SU-DHL-6 (cell line): ENCODE data around the gene NIFK.

Experiments
- H2AFZ ChIP-seq: fragments of 200-600 bp; sonication (generic); 2 replicates; pipeline ENCODE4 v1.6.1; 2014; ENCODE audit warnings: low read depth, mild to moderate bottlenecking, moderate library complexity, mixed read lengths, antibody characterized with exemption, low read length; ENCODE audit not compliant: severe bottlenecking
- H3F3A ChIP-seq: fragments of 200-600 bp; shearing (Covaris generic); 2 replicates; pipeline ENCODE4 v1.6.0; 2016; ENCODE audit warnings: antibody characterized with exemption, mild to moderate bottlenecking; ENCODE audit not compliant: insufficient read depth
- H3K27ac ChIP-seq: fragments of 200-600 bp; sonication (generic); 2 replicates; pipeline ENCODE4 v1.5.1; 2016; ENCODE audit warnings: low read depth, mild to moderate bottlenecking, low read length, moderate library complexity, mixed read lengths
- H3K27me3 ChIP-seq: fragments of 200-600 bp; sonication (generic), shearing (Covaris generic); 2 replicates; pipeline ENCODE4 v1.6.0; 2014; ENCODE audit warnings: mild to moderate bottlenecking, low read length
- H3K36me3 ChIP-seq: fragments of 200-600 bp; sonication (generic); 2 replicates; pipeline ENCODE4 v1.6.1; 2014; ENCODE audit warnings: mild to moderate bottlenecking, low read length, mixed read lengths
- H3K4me2 ChIP-seq: fragments of 300-600, 200-600 bp; shearing (Covaris generic), sonication (generic); 2 replicates; pipeline ENCODE4 v1.6.0; 2014; ENCODE audit warnings: low read length, low read depth, mild to moderate bottlenecking; ENCODE audit not compliant: poor library complexity, severe bottlenecking
- H3K4me3 ChIP-seq: fragments of 200-600 bp; sonication (generic); 2 replicates; pipeline ENCODE4 v1.5.1; 2014; ENCODE audit warnings: antibody characterized with exemption, low read length, mild to moderate bottlenecking, mixed read lengths; ENCODE audit not compliant: insufficient read depth, poor library complexity, severe bottlenecking
- H3K79me2 ChIP-seq: fragments of 200-600 bp; sonication (generic); 2 replicates; pipeline ENCODE4 v1.6.1; 2014; ENCODE audit warnings: mild to moderate bottlenecking, low read length, moderate library complexity; ENCODE audit not compliant: insufficient read depth
- H3K9ac ChIP-seq: fragments of 200-600 bp; sonication (generic); 2 replicates; pipeline ENCODE4 v1.7.0; 2014; ENCODE audit warnings: mild to moderate bottlenecking, low read length
- H3K9me2 ChIP-seq: fragments of 200-600 bp; sonication (generic); replicated peaks from 2 replicates; pipeline ENCODE4 v1.6.1; 2014; ENCODE audit warnings: low read length; ENCODE audit not compliant: insufficient read depth
- H3K9me3 ChIP-seq: fragments of 200-600 bp; sonication (generic); 2 replicates; pipeline ENCODE4 v1.6.1; 2014; ENCODE audit warnings: low read length, mixed read lengths; ENCODE audit not compliant: insufficient read depth
- H4K20me1 ChIP-seq: fragments of 200-600 bp; sonication (generic); 2 replicates; pipeline ENCODE4 v1.6.1; 2014; ENCODE audit warnings: low read depth, mild to moderate bottlenecking, antibody characterized with exemption, low read length, moderate library complexity, mixed read lengths
- EZH2phosphoT487 ChIP-seq: fragments of 200-600 bp; sonication (generic), shearing (Covaris generic); conservative IDR thresholded peaks from 2 replicates; pipeline ENCODE4 v1.6.1; 2018; ENCODE audit warnings: mild to moderate bottlenecking, antibody characterized with exemption, low read length, moderate library complexity, mixed read lengths
- TF ChIP-seq, protein P1 (sequence below): fragments of 200-600 bp; sonication (generic); IDR thresholded peaks from one replicate; pipeline ENCODE4 v1.5.1; 2017; ENCODE audit warnings: antibody characterized with exemption, mild to moderate bottlenecking, low read length, moderate library complexity; ENCODE audit not compliant: insufficient read depth, poor library complexity, severe bottlenecking

The NIFK gene

DNA sequence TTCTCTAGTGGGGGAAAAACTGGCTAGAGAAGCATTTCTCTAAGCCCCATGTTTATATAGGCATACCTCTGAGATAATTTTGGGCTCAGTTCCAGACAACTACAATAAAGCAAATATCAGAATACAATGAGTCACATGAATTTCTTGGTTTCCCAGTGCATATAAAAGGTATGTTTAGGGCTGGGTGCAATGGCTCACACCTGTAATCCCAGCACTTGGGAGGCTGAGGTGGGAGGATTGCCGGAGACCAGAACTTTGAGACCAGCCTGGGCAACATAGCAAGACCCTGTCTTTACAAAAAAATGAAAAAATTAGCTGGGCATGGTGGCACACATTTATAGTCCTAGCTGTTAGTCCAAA, 41.0 kb upstream of the NIFK start:
- Histone ChIP-seq H3K9me2 (no peaks in the 10 kb centered on the region), H3K27ac (no peak overlapping the region), H3F3A (no peaks in the 10 kb centered on the region), H3K79me2 (no peaks in the 10 kb centered on the region), H4K20me1 (no peaks in the 10 kb centered on the region), H3K4me2 (no peak overlapping the region), H3K4me3 (no peak overlapping the region), H2AFZ (no peak overlapping the region), H3K27me3 (no peaks in the 10 kb centered on the region), H3K9ac (no peak overlapping the region), H3K36me3 (no peaks in the 10 kb centered on the region), H3K9me3 (no peaks in the 10 kb centered on the region)
- TF ChIP-seq, protein P1, sequence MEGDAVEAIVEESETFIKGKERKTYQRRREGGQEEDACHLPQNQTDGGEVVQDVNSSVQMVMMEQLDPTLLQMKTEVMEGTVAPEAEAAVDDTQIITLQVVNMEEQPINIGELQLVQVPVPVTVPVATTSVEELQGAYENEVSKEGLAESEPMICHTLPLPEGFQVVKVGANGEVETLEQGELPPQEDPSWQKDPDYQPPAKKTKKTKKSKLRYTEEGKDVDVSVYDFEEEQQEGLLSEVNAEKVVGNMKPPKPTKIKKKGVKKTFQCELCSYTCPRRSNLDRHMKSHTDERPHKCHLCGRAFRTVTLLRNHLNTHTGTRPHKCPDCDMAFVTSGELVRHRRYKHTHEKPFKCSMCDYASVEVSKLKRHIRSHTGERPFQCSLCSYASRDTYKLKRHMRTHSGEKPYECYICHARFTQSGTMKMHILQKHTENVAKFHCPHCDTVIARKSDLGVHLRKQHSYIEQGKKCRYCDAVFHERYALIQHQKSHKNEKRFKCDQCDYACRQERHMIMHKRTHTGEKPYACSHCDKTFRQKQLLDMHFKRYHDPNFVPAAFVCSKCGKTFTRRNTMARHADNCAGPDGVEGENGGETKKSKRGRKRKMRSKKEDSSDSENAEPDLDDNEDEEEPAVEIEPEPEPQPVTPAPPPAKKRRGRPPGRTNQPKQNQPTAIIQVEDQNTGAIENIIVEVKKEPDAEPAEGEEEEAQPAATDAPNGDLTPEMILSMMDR = no peak
- no peak for TF ChIP-seq EZH2phosphoT487

DNA sequence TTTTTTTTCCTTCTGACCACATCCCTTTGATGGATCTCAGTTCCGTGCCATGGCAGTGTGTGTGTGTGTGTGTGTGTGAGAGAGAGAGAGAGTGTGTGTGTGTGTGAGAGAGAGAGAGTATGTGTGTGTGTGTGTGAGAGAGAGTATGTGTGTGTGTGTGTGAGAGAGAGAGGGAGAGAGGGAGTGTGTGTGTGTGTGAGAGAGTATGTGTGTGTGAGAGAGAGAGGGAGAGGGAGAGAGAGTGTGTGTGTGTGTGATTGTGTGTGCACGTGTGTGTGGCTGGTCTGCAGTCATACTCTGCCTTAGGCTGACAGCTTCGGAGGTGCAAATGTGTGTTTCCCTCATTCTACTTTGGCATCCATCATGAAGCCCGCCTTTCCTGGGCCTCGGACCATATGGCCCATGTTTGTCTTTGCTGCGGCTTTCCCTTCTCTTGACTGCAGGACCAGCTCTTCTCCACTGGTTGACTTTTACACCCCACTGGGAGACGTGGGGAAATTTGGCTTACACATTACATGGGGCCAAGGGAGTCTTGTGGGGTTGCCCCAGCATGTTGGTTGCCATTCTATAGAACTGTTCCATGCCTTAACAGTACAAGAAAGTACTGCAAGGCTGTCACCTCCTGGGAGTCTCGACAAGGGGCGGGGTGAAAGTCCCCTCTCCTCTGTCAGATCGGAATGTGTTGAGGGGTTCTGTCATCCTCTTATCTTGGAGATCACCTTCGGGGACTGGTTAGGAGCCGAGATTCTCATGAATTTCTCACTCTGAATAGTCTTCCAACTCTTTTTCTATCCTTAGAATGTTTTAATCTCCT, 40.4 kb upstream of the NIFK start:
- TF ChIP-seq, protein P1 = no peak
- TF ChIP-seq EZH2phosphoT487 = no peak
- H3K27me3 ChIP-seq = no peaks in the 10 kb centered on the region

DNA sequence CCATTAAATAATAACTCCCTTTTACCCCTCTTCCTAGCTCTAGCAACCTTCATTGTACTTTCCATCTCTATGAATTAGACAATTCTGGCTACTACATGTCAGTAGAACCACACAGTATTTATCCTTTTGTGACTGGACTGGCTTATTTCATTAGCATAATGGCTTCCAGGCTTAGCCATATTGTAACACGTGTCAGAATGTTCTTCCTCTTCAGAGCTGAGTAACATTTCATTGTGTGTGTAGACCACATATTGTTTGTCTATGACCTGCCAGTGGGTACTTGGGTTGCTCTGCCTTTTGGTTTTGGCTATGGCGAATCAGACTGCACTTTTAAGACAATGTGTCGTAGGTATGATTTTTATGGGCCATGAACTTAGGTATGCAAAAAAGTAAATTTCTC, 39.7 kb upstream of the NIFK start:
- H3K4me2 ChIP-seq = no peak overlapping the region
- H3K9me2 ChIP-seq = no peaks in the 10 kb centered on the region
- no peak overlapping the region for H3K27ac ChIP-seq
- H3K79me2 ChIP-seq = no peaks in the 10 kb centered on the region
- H3K27me3 ChIP-seq = no peaks in the 10 kb centered on the region
- H3K36me3 ChIP-seq = no peaks in the 10 kb centered on the region
- no peaks in the 10 kb centered on the region for H3K9me3 ChIP-seq
- H2AFZ ChIP-seq = no peak overlapping the region
- H3F3A ChIP-seq = no peaks in the 10 kb centered on the region
- TF ChIP-seq, protein P1 = no peak
- TF ChIP-seq EZH2phosphoT487 = no peak
- no peak overlapping the region for H3K9ac ChIP-seq
- no peaks in the 10 kb centered on the region for H4K20me1 ChIP-seq
- no peak overlapping the region for H3K4me3 ChIP-seq

More for the DNA sequence above, 40.4 kb upstream of the NIFK start:
- Histone ChIP-seq H4K20me1 (no peaks in the 10 kb centered on the region), H3K9ac (no peak overlapping the region), H3K79me2 (no peaks in the 10 kb centered on the region), H3K9me2 (no peaks in the 10 kb centered on the region), H3K4me2 (no peak overlapping the region), H3K36me3 (no peaks in the 10 kb centered on the region), H2AFZ (no peak overlapping the region), H3K27ac (no peak overlapping the region), H3K9me3 (no peaks in the 10 kb centered on the region), H3F3A (no peaks in the 10 kb centered on the region), H3K4me3 (no peak overlapping the region)
